ENCODE results near the gene KLHDC8B.

- no peak for TF ChIP-seq CTBP1 (IDR thresholded peaks at IDR 0.05; ENCODE audit: borderline replicate concordance)
- no peak for TF ChIP-seq SUZ12 (IDR thresholded peaks at IDR 0.05)
- no peak for TF ChIP-seq ZNF384 (IDR thresholded peaks at IDR 0.05)
- no peak for TF ChIP-seq FOXM1 (IDR thresholded peaks at IDR 0.05; ENCODE audit: borderline replicate concordance)
- TF ChIP-seq SP1 (IDR thresholded peaks at IDR 0.05) = no peak
- TF ChIP-seq TARDBP (IDR thresholded peaks at IDR 0.05) = no peak
- no peak for TF ChIP-seq ELF4 (IDR thresholded peaks at IDR 0.05)
- TF ChIP-seq BHLHE40 (IDR thresholded peaks at IDR 0.05; ENCODE audit: borderline replicate concordance) = no peak
- TF ChIP-seq PKNOX1 (IDR thresholded peaks at IDR 0.05) = no peak
- no peak for TF ChIP-seq FOXK2 (IDR thresholded peaks at IDR 0.05)
- no peak for TF ChIP-seq FOXA1 (IDR thresholded peaks at IDR 0.05)
Measured at GRCh38 chr3:49153349-49153912, 18.0 kb upstream of the KLHDC8B start.

Measured in HEK293T (cell line).